Measurements from ENCODE around the gene ATP5PB.

GRCh38 chr1:111471538-111471937, 22.3 kb downstream of the ATP5PB start:
- TF ChIP-seq BHLHE40 (IDR thresholded peaks at IDR 0.05; ENCODE audit: borderline replicate concordance) (no peak), SP1 (IDR thresholded peaks at IDR 0.05) (no peak), ZNF384 (IDR thresholded peaks at IDR 0.05) (no peak), FOXK2 (IDR thresholded peaks at IDR 0.05) (no peak)

All from HEK293T (cell line).